ENCODE measurements around the gene HS6ST2.

HS6ST2 gene

GRCh38 chrX:132842460-132843238 is 115.8 kb downstream of the HS6ST2 start:
- no peak for DNase-seq

GRCh38 chrX:132837967-132838366 is 120.5 kb downstream of the HS6ST2 start:
- DNase-seq = no peak

- DNase-seq = no peak
Measured at GRCh38 chrX:132837126-132837525, 121.3 kb downstream of the HS6ST2 start.

GRCh38 chrX:132836471-132836870 is 122.0 kb downstream of the HS6ST2 start:
- DNase-seq = no peak

DNA sequence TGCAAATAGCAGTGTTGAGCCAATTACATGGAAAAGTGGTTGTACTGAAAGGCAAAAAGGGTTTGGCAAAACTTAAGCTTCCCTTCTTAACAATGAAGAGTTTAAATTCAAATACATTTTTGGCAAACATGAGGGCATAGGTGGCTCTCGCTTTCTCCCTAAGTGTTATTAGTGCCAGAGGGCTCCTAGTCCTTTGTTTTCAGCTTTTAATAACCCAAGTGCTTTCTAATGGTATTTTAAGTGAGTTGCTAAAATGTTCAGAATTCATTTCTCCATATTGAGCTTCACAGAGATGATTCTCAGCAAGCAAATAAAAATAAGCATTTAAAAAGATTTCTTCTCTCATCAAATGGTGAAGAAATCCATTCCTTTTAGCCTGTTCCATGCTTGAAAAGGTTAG is 123.7 kb downstream of the HS6ST2 start:
- no peak for DNase-seq

DNA sequence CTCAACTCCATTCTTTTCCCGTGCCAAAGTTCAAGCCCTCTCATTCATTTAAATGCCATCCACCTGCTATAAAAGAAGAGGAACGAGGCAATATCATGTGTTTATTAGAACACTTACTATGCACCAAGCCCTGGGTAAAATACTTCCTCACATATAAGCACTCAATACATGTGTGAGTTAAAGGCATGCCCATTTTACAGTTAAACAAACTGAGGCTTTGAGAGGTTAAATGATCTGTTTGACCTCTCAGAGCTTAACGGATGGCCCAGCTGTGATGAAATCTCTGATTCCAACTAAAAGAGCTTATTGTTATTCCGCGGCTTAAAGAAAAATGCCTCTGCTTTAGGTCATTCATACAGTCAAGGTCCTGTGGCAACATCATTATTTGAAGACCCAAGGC is 124.3 kb downstream of the HS6ST2 start:
- no peak for DNase-seq

DNA sequence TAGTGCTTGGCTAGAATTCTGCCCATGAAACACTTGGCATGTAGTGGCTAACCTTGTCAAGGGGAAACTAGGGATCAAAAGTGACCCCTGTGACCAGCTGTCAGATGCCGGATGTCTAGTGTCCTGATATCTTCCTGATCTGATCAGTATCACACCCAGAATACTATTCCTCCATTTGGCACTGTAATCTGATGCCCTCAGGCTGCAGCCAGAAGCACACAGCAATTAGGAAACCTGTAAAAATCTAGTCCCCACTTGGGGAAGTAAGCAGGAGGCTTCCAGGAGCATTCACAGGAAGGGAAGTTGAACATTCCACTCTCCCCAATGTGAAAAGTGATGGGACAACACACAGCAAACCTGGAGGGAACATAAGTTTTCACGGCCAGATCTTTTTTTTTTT is 125.1 kb downstream of the HS6ST2 start:
- DNase-seq = no peak

DNA sequence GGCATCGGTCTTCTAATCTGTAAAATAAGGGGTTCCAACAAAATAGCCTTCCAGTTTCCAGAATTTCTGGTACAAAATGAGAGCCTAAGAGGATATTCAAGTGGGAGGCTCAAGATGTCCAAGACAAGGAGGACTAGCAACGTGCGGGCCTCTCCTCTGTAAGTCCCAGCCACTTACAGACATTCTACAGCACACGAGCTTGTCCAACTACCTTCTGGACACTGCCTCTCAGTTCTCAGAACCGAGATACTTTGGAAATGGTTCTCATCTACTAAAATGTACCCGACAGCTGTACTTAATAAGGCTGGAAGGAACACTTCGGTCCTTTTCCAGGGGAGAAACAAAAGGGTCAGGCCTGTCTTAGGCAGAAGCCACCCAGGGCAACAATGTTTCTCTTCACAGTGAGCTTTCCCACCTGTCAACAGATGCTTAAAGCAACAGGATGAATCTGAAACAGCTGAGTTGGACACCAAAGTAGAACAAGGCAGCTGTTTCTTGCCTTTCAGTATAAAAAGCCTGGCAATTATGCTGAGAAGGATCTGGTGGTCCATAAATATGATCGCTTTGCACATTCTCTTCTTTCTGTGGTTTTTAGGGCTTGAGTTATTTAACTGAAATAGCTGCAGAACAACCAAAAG is 127.0 kb downstream of the HS6ST2 start:
- DNase-seq = no peak

DNA sequence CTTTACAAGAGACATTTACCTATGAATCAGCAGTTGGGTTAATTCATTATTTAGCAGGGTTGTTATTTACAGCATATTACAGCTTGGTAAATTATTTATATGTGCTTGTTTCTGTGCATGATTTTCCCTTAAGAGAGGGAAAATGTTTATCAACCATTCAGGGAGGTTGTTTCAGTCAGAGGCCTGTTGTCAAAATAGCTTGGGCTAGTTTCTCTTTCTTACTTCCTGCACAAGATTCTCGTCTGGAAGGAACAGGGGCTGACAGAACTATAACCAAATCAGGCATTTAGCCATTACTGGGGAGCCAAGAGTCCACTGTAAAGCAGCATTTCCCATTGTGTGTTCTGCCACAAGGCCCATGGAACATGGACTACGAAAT is 135.8 kb downstream of the HS6ST2 start:
- DNase-seq = no peak

- no peak for DNase-seq
Measured at GRCh38 chrX:132821974-132822633, 136.3 kb downstream of the HS6ST2 start.

DNA sequence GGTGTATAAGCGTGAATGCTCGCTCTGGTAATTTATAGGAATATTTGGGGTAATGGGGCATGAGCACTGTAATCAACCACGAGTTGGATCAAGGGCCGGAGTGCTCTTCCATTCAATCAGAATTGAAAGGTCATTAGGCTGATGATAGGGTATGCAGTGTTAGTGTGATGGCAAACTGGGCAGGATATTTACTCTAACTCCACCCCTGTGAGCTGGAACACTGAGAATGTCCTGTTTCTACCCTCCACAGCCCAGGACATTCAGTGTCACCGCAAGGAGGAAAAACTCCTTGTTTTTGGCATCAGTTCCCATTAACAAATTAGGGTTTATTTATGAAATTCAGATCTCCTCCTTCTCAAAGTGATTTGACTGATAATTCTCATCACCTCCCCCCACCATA is 137.8 kb downstream of the HS6ST2 start:
- DNase-seq = no peak

GRCh38 chrX:132819711-132820264 is 138.6 kb downstream of the HS6ST2 start:
- no peak for DNase-seq

- no peak for DNase-seq
Measured at GRCh38 chrX:132818638-132819037, 139.8 kb downstream of the HS6ST2 start.

GRCh38 chrX:132815643-132816042 is 142.8 kb downstream of the HS6ST2 start:
- DNase-seq = no peak

GRCh38 chrX:132810964-132811712 is 147.3 kb downstream of the HS6ST2 start:
- DNase-seq = no peak

GRCh38 chrX:132810488-132810887 is 147.9 kb downstream of the HS6ST2 start:
- DNase-seq = no peak

- no peak for DNase-seq
Measured at GRCh38 chrX:132809581-132809980, 148.8 kb downstream of the HS6ST2 start.

DNA sequence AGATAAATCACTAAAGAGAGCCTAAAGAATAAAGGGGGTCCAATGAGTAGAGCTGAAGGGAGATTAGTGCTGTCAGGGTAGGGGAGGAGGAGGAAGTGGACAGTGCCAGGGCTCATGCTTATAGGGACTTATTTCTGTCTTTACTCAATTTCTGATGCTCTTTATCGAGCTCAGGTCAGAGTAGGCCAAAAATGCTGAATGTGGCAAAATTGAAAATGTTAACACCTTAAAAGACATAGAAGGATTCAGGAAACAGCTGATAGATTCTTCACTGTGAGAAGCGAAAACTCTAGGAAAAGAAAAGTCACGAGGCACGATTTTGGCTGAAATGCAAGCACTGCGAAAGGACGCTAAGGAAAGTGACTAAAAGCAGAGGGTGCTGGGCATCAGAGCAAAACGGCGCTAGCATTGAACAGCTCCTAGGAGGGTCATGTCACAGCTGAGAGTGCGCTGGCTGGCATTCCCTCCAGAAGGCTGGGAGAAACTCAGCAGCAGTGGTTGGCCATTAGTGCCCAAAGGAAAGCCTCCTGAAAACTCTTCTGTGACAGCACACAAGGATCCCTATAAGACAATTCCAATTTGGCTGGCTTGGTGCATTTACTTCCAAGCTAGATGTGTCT is 150.9 kb downstream of the HS6ST2 start:
- DNase-seq = no peak

- no peak for DNase-seq
Measured at GRCh38 chrX:132802033-132802432, 156.4 kb downstream of the HS6ST2 start.

DNA sequence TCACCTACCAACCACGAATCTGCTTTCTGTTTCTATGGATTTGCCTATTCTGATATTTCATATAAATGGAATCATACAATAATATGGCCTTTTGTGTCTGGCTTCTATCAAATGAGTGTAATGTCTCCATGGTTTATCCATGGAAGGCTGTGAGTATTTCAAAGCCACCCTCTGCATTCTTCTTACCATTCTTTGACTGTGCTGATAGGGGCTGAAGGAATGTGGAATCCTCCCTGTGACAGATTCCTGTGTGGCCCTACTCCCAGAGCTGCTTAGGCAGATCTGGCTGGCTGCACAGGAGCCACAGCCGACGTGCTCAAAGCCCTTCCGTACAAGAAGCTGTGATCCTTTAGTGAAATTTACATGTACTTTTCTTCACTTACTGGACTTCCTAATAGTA is 163.2 kb downstream of the HS6ST2 start:
- DNase-seq = no peak

DNA sequence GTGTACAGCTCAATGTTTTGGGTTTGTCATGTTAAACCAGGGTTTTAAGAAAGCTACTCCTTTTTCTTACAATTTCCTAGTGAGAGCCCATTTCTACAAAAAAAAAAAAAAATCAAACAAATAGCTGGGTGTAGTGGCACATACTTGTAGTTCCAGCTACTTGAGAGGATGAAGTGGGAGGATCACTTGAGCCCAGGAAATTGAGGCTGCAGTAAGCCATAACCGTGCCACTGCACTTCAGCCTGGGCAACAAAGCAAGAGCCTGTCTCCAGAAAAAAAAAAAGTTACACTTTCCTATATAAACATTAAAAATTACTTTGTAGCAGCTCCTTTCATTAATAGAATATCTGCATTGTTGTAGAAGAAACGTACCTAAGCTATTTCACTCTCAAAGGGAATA is 166.7 kb downstream of the HS6ST2 start:
- no peak for DNase-seq

- no peak for DNase-seq
Measured at GRCh38 chrX:132790329-132790728, 168.1 kb downstream of the HS6ST2 start.

GRCh38 chrX:132786217-132786616 is 172.2 kb downstream of the HS6ST2 start:
- no peak for DNase-seq

Data from stimulated activated CD4-positive, alpha-beta T cell treated with anti-CD3 and anti-CD28 coated beads, Interleukin-2, amount 100 ng/mL, for 24 hours (primary cell).